Measurements from ENCODE around the gene ESRRB.

- TF ChIP-seq CTCF (IDR thresholded peaks at IDR 0.05) = no peak
- no peak for TF ChIP-seq RXRA (IDR thresholded peaks at IDR 0.05; ENCODE audit: borderline replicate concordance, low read depth)
- TF ChIP-seq RAD21 (IDR thresholded peaks at IDR 0.05; ENCODE audit: low read length) = no peak
- no peak for TF ChIP-seq TCF12 (IDR thresholded peaks at IDR 0.05)
- no peak for TF ChIP-seq REST (IDR thresholded peaks at IDR 0.05; ENCODE audit: low read depth, low read length)
- no peak for TF ChIP-seq POLR2AphosphoS5 (IDR thresholded peaks at IDR 0.05; ENCODE audit: low read depth, low read length)
- no peak for TF ChIP-seq RCOR1 (IDR thresholded peaks at IDR 0.05; ENCODE audit: low read length)
- no peak for TF ChIP-seq EZH2phosphoT487 (IDR thresholded peaks at IDR 0.05; ENCODE audit: borderline replicate concordance, low read depth)
- TF ChIP-seq EP300 (IDR thresholded peaks at IDR 0.05; ENCODE audit: borderline replicate concordance in 1 of 2, low read depth in 1 of 2, low read length in 1 of 2) = no peak
- TF ChIP-seq FOSL2 (IDR thresholded peaks at IDR 0.05; ENCODE audit: borderline replicate concordance, low read depth) = no peak
- no peak for TF ChIP-seq GABPA (IDR thresholded peaks at IDR 0.05; ENCODE audit: low read depth)
- no peak for TF ChIP-seq NFIC (IDR thresholded peaks at IDR 0.05; ENCODE audit: borderline replicate concordance)
Measured at GRCh38 chr14:76472199-76472723, 96.3 kb downstream of the ESRRB start.
